H1 (cell line): ENCODE measurements around the gene CLTCL1. TPM values are rescaled to one million over a fixed set of nuclear protein-coding genes. Genes with fewer than 3 reads are reported as not detected.

Experiments
- CTCF ChIA-PET: fragments of 300-600 bp; sonication (Branson Sonifier 250); formaldehyde crosslinking; loops from one replicate; lab custom pipeline; 2021; ENCODE audit not compliant: partially characterized antibody; lab: Charles Lee
- POLR2A ChIA-PET: fragments of 300-600 bp; sonication (Branson Sonifier 250); formaldehyde crosslinking; loops from one replicate; lab custom pipeline; 2021; ENCODE audit warnings: inconsistent platforms; ENCODE audit not compliant: partially characterized antibody; lab: Charles Lee
- DNase-seq, 2 experiments: peaks; one replicate each; pipeline versions ENCODE4 v3.0.0 to v3.0.0-alpha.2; 2010 to 2022; ENCODE audit warnings: low spot score in 2 of 2, low read depth in 1 of 2, mixed read lengths in 1 of 2
- FAIRE-seq: peaks from 2 replicates; lab custom pipeline; 2011; peaks lifted over from hg19 to GRCh38; lab: Jason Lieb, UNC
- H2AFZ ChIP-seq: 2 replicates; pipeline ENCODE4 v1.8.1; 2012; ENCODE audit warnings: low read length, inconsistent platforms
- H2AK5ac ChIP-seq: 2 replicates; pipeline ENCODE4 v1.6.1; 2013; ENCODE audit warnings: low read depth, low read length
- H2BK120ac ChIP-seq: replicated peaks from 2 replicates; pipeline ENCODE3; 2013; ENCODE audit warnings: low read depth, low read length, inconsistent platforms
- H2BK12ac ChIP-seq: 2 replicates; pipeline ENCODE4 v1.6.1; 2013; ENCODE audit warnings: low read depth, low read length
- H2BK15ac ChIP-seq: 2 replicates; pipeline ENCODE4 v1.6.1; 2013; ENCODE audit warnings: low read length
- H2BK20ac ChIP-seq: 2 replicates; pipeline ENCODE4 v1.6.1; 2013; ENCODE audit warnings: low read length
- H2BK5ac ChIP-seq: 2 replicates; pipeline ENCODE4 v1.6.1; 2013; ENCODE audit warnings: low read depth, low read length
- H3K14ac ChIP-seq: 2 replicates; pipeline ENCODE4 v1.6.1; 2013; ENCODE audit warnings: inconsistent platforms; ENCODE audit not compliant: insufficient read length
- H3K18ac ChIP-seq: 2 replicates; pipeline ENCODE4 v1.6.1; 2013; ENCODE audit warnings: low read length; ENCODE audit errors: extremely low read depth
- H3K23ac ChIP-seq: 2 replicates; pipeline ENCODE4 v1.6.1; 2013; ENCODE audit warnings: inconsistent platforms; ENCODE audit not compliant: insufficient read length
- H3K23me2 ChIP-seq: 2 replicates; pipeline ENCODE4 v1.6.1; 2013; ENCODE audit warnings: low read depth, low read length
- H3K27ac ChIP-seq: 2 replicates; pipeline ENCODE4 v1.6.1; 2011; ENCODE audit warnings: low read depth, low read length, inconsistent platforms
- H3K27me3 ChIP-seq, 4 experiments: replicated peaks in 1 of 4; 1 replicate in 1 of 4; 2 replicates in 3 of 4; pipeline versions ENCODE4 v1.6.1 to v1.8.1; 2011 to 2013; ENCODE audit warnings: low read length in 3 of 4, mild to moderate bottlenecking in 3 of 4, inconsistent platforms in 2 of 4, mixed read lengths in 2 of 4, moderate library complexity in 1 of 4; ENCODE audit not compliant: control insufficient read depth in 3 of 4, insufficient read depth in 3 of 4; ENCODE audit errors: extremely low read depth in 1 of 4
- H3K36me3 ChIP-seq, 4 experiments: 2 replicates each; pipeline versions ENCODE4 v1.6.1 to v1.8.1; 2011 to 2013; ENCODE audit warnings: mild to moderate bottlenecking in 4 of 4, low read length in 3 of 4, moderate library complexity in 2 of 4, control low read depth in 1 of 4, inconsistent platforms in 1 of 4; ENCODE audit not compliant: insufficient read depth in 4 of 4, control insufficient read depth in 2 of 4
- H3K4ac ChIP-seq: replicated peaks from 2 replicates; pipeline ENCODE3; 2013; ENCODE audit warnings: low read length, low read depth, mixed read lengths, inconsistent platforms; ENCODE audit not compliant: insufficient read length
- H3K4me1 ChIP-seq, 4 experiments: replicated peaks in 1 of 4; 1 replicate in 1 of 4; 2 replicates in 3 of 4; pipeline versions ENCODE4 v1.6.1 to v1.8.1; 2011 to 2013; ENCODE audit warnings: low read length in 3 of 4, inconsistent platforms in 2 of 4, mixed read lengths in 1 of 4; ENCODE audit not compliant: insufficient read depth in 4 of 4, control insufficient read depth in 3 of 4
- H3K4me2 ChIP-seq, 2 experiments: 2 replicates each; pipeline versions ENCODE4 v1.6.1 to v1.8.1; 2011 to 2013; ENCODE audit warnings: low read depth in 2 of 2, low read length in 2 of 2, control low read depth in 1 of 2, inconsistent platforms in 1 of 2, mild to moderate bottlenecking in 1 of 2; ENCODE audit not compliant: insufficient read depth in 1 of 2
- H3K4me3 ChIP-seq, 4 experiments: fragments of 200-600, 300-600 bp in 1 of 4; sonication (generic), shearing (Covaris generic), sonication (Bioruptor Twin) in 1 of 4; 2 replicates each; pipeline versions ENCODE4 v1.5.1 to v1.8.1; 2011 to 2016; ENCODE audit warnings: low read length in 4 of 4, low read depth in 3 of 4, control low read depth in 2 of 4, inconsistent platforms in 2 of 4, mild to moderate bottlenecking in 2 of 4, mixed read lengths in 1 of 4, moderate library complexity in 1 of 4; ENCODE audit not compliant: insufficient read depth in 2 of 4; ENCODE audit errors: extremely low read depth in 1 of 4
- H3K56ac ChIP-seq: replicated peaks from 2 replicates; pipeline ENCODE3; 2013; ENCODE audit warnings: low read depth, mild to moderate bottlenecking, mixed read lengths, low read length, inconsistent platforms; ENCODE audit not compliant: insufficient read length
- H3K79me1 ChIP-seq: 2 replicates; pipeline ENCODE4 v1.6.1; 2013; ENCODE audit warnings: low read depth, low read length, control low read depth
- H3K79me2 ChIP-seq, 2 experiments: 2 replicates each; pipeline versions ENCODE4 v1.6.1 to v1.8.1; 2012 to 2013; ENCODE audit warnings: low read length in 2 of 2, mild to moderate bottlenecking in 2 of 2, inconsistent platforms in 1 of 2; ENCODE audit not compliant: insufficient read depth in 2 of 2, control insufficient read depth in 1 of 2
- H3K9ac ChIP-seq, 4 experiments: replicated peaks in 1 of 4; 1 replicate in 1 of 4; 2 replicates in 3 of 4; pipeline versions ENCODE4 v1.6.1 to v1.8.1; 2011 to 2013; ENCODE audit warnings: low read depth in 3 of 4, low read length in 3 of 4, control low read depth in 2 of 4, mild to moderate bottlenecking in 2 of 4, moderate library complexity in 2 of 4, inconsistent platforms in 1 of 4; ENCODE audit errors: extremely low read depth in 1 of 4
- H3K9me3 ChIP-seq, 2 experiments: 2 replicates each; pipeline versions ENCODE4 v1.6.1 to v1.8.1; 2012 to 2013; ENCODE audit warnings: mild to moderate bottlenecking in 2 of 2, moderate library complexity in 2 of 2, control low read depth in 1 of 2, inconsistent platforms in 1 of 2, low read depth in 1 of 2, low read length in 1 of 2, mixed read lengths in 1 of 2; ENCODE audit not compliant: insufficient read depth in 2 of 2
- H4K20me1 ChIP-seq, 2 experiments: replicated peaks in 1 of 2; 2 replicates each; pipeline versions ENCODE3 to v1.8.1; 2011 to 2013; ENCODE audit warnings: inconsistent platforms in 2 of 2, low read length in 2 of 2, mild to moderate bottlenecking in 1 of 2; ENCODE audit not compliant: insufficient read depth in 2 of 2, control insufficient read depth in 1 of 2
- H4K5ac ChIP-seq: 2 replicates; pipeline ENCODE4 v1.6.1; 2013; ENCODE audit warnings: low read length, low read depth, mixed read lengths, inconsistent platforms; ENCODE audit not compliant: insufficient read length
- H4K8ac ChIP-seq: 2 replicates; pipeline ENCODE4 v1.8.0; 2013; ENCODE audit warnings: mild to moderate bottlenecking, moderate library complexity, low read length, inconsistent platforms; ENCODE audit not compliant: insufficient read depth; ENCODE audit errors: extremely low read depth
- H4K91ac ChIP-seq: replicated peaks from 2 replicates; pipeline ENCODE3; 2013; ENCODE audit warnings: low read length, mixed read lengths, inconsistent platforms; ENCODE audit not compliant: insufficient read length
- CTCF ChIP-seq, 3 experiments: IDR thresholded peaks; 1 replicate in 2 of 3; 2 replicates in 1 of 3; pipeline versions ENCODE4 v1.5.1 to v1.6.1; 2011; ENCODE audit warnings: low read length in 3 of 3, mild to moderate bottlenecking in 3 of 3, inconsistent platforms in 2 of 3, low read depth in 1 of 3, moderate library complexity in 1 of 3; ENCODE audit not compliant: insufficient read depth in 1 of 3; ENCODE audit errors: control extremely low read depth in 1 of 3
- E2F6 ChIP-seq: IDR thresholded peaks from 2 replicates; pipeline ENCODE4 v1.6.1; 2012; ENCODE audit warnings: inconsistent platforms
- GTF2F1 ChIP-seq: IDR thresholded peaks from 2 replicates; pipeline ENCODE4 v1.6.1; 2012; ENCODE audit warnings: low read depth, low read length, improper control_type of control experiment, borderline replicate concordance
- POLR2A ChIP-seq, 2 experiments: IDR thresholded peaks; 1 replicate in 1 of 2; 2 replicates in 1 of 2; pipeline ENCODE4 v1.6.1; 2011; ENCODE audit warnings: low read depth in 2 of 2, low read length in 2 of 2, mild to moderate bottlenecking in 2 of 2; ENCODE audit errors: control extremely low read depth in 1 of 2
- RBBP5 ChIP-seq: IDR thresholded peaks from 2 replicates; pipeline ENCODE4 v1.7.1; 2012; ENCODE audit warnings: low read depth, mild to moderate bottlenecking, inconsistent platforms, low read length, moderate library complexity, borderline replicate concordance
- SRF ChIP-seq: IDR thresholded peaks from 2 replicates; pipeline ENCODE4 v1.6.1; 2011; ENCODE audit warnings: mild to moderate bottlenecking, low read depth, low read length, moderate library complexity
- SUZ12 ChIP-seq: fragments of 200-600 bp; sonication (generic); IDR thresholded peaks from 2 replicates; pipeline ENCODE4 v1.6.1; 2012; ENCODE audit warnings: mild to moderate bottlenecking, inconsistent platforms, low read length, moderate library complexity, mixed read lengths
- TAF1 ChIP-seq: IDR thresholded peaks from 2 replicates; pipeline ENCODE4 v1.6.1; 2011; ENCODE audit warnings: mild to moderate bottlenecking, low read depth, low read length
- WGBS, 2 experiments: shearing (Covaris generic) in 1 of 2; methylation state at CpG; one replicate each; pipeline versions ENCODE4 v1.1.6 to v1.1.7; 2013 to 2015; ENCODE audit warnings: low lambda C conversion rate in 2 of 2, mixed read lengths in 2 of 2, inconsistent platforms in 1 of 2, low coverage in 1 of 2, missing lambda C conversion rate in 1 of 2; ENCODE audit not compliant: insufficient replicate concordance in 2 of 2, insufficient coverage in 1 of 2, insufficient read length in 1 of 2; ENCODE audit errors: extremely low coverage in 1 of 2, missing lambda C conversion rate in 1 of 2; 5-methylcytosine and 5-hydroxymethylcytosine counted together
- polyA plus RNA-seq, 7 experiments: library from polyadenylated mRNA; depleted of rRNA in 3 of 7; stranded (reverse) in 5 of 7; unstranded in 2 of 7; fragments of >200 nt in 5 of 7; fragments of 200-250 nt in 2 of 7; gene quantifications; 1 replicate in 5 of 7; 2 replicates in 1 of 7; 4 replicates in 1 of 7; pipeline versions ENCODE4 v1.2.1 to v1.2.3, GENCODE V29; 2011 to 2013; ENCODE audit warnings: missing spikeins in 2 of 7, mixed read lengths in 2 of 7
- total RNA-seq: library from RNA; stranded (reverse); fragmentation: NEBNext Ultra II Directional; extraction: Animal tissue kit (Norgen Biotek cat#: 25700); gene quantifications from 2 replicates; pipeline ENCODE4 v1.2.1, GENCODE V29; 2021

The CLTCL1 gene
- total and polyA plus RNA-seq, 2 of the 8 experiments (the other 6 are each of a cell fraction or from before 2014, with no cell fraction given), result 12.4 to 17.0 TPM

- Histone ChIP-seq H3K4ac (no peak overlapping the region), H4K20me1 (peaks cover 2 to 3% of the 10 kb centered on the region in 2 experiments), H2BK20ac (no peak overlapping the region), H3K27me3 (no peaks in the 10 kb centered on the region), H3K79me1 (no peaks in the 10 kb centered on the region), H3K56ac (no peak overlapping the region), H2BK12ac (no peak overlapping the region), H3K4me1 (no peaks in the 10 kb centered on the region), H4K5ac (no peak overlapping the region), H3K23me2 (no peaks in the 10 kb centered on the region), H3K9me3 (no peaks in the 10 kb centered on the region), H3K36me3 (peaks cover 10 to 38% (median 34%) of the 10 kb centered on the region in 4 experiments; a peak in 6 of 8 replicates), H4K8ac (no peak overlapping the region), H3K4me2 (no peak overlapping the region), H3K14ac (no peak overlapping the region), H2BK15ac (no peak overlapping the region), H2BK120ac (no peak overlapping the region), H2AFZ (no peak overlapping the region), H3K27ac (no peak overlapping the region), H3K79me2 (no peaks in the 10 kb centered on the region), H3K9ac (no peak overlapping the region), H3K23ac (no peak overlapping the region), H2BK5ac (peak overlapping the region; percentile 39; the same call in 1 of the 2 replicates), H3K18ac (no peak overlapping the region), H4K91ac (no peak overlapping the region), H3K4me3 (no peak overlapping the region), H2AK5ac (no peak overlapping the region)
- ChIA-PET POLR2A (interaction anchor here (1.1 kb wide), 1 partner anchor 15 kb away, joined by 5 read pairs; the partner anchor contains the start of gene DGCR2), CTCF (interaction anchor here (1.2 kb wide), 1 partner anchor 11 kb away, joined by 3 read pairs; no protein-coding TSS in a partner anchor)
- FAIRE-seq (no peak), DNase-seq (no peak)
- 91% methylated on average over 11 of the region's 11 CpGs; no CpG with 5 or more reads in 1 of the 2 experiments for WGBS, 2 experiments
- TF ChIP-seq GTF2F1 (no peak), TAF1 (no peak), CTCF (IDR thresholded peaks at IDR 0.05; ENCODE audit: control extremely low read depth in 1 of 3, insufficient read depth in 1 of 3, low read depth in 1 of 3, low read length in 3 of 3) (no peak), SRF (no peak), E2F6 (no peak), SUZ12 (no peak), RBBP5 (no peak), POLR2A (IDR thresholded peaks at IDR 0.05; ENCODE audit: control extremely low read depth in 1 of 2, low read depth in 2 of 2, low read length in 2 of 2) (no peak)
These were observed 153.9 kb downstream of the CLTCL1 start for GRCh38 chr22:19137384-19138216.
